LHCN-M2 (cell line): ENCODE data around the gene SV2B. TPM values are rescaled to one million over a fixed set of nuclear protein-coding genes. Genes with fewer than 3 reads are reported as not detected.
"Not testable (repeated sequence)": the region's sequence is repeated elsewhere in the genome, so short reads cannot be mapped to it uniquely, and the experiment has no call there.

Experiments
- DNase-seq: peaks from one replicate; pipeline ENCODE4 v3.0.0-alpha.2; 2012; ENCODE audit warnings: low read depth
- polyA plus RNA-seq: library from polyadenylated mRNA; unstranded; fragments of >200 nt; gene quantifications from one replicate; pipeline ENCODE4 v1.2.1, GENCODE V29; 2012; ENCODE audit warnings: missing spikeins
- total RNA-seq: library from RNA; depleted of rRNA; stranded (reverse); fragments of >200 nt; gene quantifications from 2 replicates; pipeline ENCODE4 v1.2.3, GENCODE V29; 2014; rRNA removed

Gene SV2B, protein sequence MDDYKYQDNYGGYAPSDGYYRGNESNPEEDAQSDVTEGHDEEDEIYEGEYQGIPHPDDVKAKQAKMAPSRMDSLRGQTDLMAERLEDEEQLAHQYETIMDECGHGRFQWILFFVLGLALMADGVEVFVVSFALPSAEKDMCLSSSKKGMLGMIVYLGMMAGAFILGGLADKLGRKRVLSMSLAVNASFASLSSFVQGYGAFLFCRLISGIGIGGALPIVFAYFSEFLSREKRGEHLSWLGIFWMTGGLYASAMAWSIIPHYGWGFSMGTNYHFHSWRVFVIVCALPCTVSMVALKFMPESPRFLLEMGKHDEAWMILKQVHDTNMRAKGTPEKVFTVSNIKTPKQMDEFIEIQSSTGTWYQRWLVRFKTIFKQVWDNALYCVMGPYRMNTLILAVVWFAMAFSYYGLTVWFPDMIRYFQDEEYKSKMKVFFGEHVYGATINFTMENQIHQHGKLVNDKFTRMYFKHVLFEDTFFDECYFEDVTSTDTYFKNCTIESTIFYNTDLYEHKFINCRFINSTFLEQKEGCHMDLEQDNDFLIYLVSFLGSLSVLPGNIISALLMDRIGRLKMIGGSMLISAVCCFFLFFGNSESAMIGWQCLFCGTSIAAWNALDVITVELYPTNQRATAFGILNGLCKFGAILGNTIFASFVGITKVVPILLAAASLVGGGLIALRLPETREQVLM
- not detected in 2 replicates for total RNA-seq
- not detected for polyA plus RNA-seq

GRCh38 chr15:91099995-91100813, at the start of gene SV2B:
Gene SV2B (plus strand): TSS chr15:91100257. CDS start chr15:91226264, 126,007 bp downstream.
- DNase-seq: no peak

- DNase-seq: no peak
Measured at GRCh38 chr15:91051248-91051647, 48.8 kb upstream of the SV2B start.

- no peak for DNase-seq
Measured at GRCh38 chr15:91054816-91055215, 45.2 kb upstream of the SV2B start.

GRCh38 chr15:91055548-91056331, 44.3 kb upstream of the SV2B start:
- DNase-seq: peak; percentile 80

- no peak for DNase-seq
Measured at GRCh38 chr15:91061230-91061629, 38.8 kb upstream of the SV2B start.

- DNase-seq: no peak
Measured at GRCh38 chr15:91061997-91062396, 38.1 kb upstream of the SV2B start.

- no peak for DNase-seq
Measured at GRCh38 chr15:91065505-91065904, 34.6 kb upstream of the SV2B start.

- DNase-seq: peak; percentile 17
Measured at GRCh38 chr15:91067036-91067435, 33.0 kb upstream of the SV2B start.

- DNase-seq: no peak
Measured at GRCh38 chr15:91068436-91068835, 31.6 kb upstream of the SV2B start.

GRCh38 chr15:91068966-91069365, 31.1 kb upstream of the SV2B start:
- DNase-seq: no peak

DNA sequence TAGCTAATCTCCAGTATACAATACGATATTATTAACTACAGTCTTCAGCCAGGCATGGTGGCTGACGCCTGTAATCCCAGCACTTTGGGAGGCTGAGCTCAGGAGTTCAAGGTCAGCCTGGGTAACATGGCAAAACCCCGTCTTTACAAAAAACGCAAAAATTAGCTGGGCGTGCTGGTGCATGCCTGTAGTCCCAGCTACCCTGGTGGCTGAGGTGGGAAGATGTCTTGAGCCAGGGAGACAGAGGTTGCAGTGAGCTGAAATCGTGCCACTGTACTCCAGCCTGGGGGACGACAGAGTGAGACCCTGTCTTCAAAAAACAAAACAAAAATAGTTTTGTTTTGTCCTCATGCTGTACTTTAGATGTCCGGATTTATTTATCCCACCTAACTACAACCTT, 29.2 kb upstream of the SV2B start:
- no peak for DNase-seq

DNA sequence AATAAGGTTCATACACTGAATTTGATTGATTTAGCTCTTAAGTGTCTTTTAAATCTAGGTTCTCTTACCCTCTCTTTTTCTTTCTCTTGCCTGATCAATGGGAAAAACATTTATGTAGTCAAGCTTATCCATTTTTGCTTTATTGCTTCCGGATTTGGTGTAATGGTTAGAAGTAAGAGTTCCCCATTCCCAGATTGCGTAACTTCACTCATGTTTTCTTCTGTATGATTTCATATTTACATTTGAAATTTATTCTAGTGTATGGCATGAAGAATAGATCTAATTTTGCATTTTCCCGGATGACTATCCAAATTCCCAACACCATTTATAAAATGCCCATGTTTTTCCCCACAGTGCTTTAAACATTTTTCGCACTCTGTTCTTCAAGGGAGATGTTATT, 27.9 kb upstream of the SV2B start:
- no peak for DNase-seq

DNA sequence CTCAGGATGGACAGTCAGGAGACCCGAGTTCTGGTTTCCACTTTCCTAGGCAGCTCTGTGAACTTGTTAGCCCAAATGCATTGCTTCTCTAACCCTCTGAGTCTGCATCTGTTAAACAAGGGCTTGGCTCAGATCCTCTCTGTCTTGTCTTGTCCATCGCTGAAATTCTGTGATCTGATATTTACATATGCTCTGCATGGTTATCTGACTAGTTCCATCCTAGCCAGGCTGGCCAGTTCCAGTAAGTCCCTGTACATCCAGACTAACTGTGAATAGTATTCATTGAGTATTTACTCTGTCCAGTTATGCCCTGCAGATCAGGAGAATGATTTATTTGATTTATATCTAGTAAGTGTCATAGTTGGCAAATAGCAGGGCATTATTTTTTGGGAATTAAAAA, 27.0 kb upstream of the SV2B start:
- DNase-seq: no peak

DNA sequence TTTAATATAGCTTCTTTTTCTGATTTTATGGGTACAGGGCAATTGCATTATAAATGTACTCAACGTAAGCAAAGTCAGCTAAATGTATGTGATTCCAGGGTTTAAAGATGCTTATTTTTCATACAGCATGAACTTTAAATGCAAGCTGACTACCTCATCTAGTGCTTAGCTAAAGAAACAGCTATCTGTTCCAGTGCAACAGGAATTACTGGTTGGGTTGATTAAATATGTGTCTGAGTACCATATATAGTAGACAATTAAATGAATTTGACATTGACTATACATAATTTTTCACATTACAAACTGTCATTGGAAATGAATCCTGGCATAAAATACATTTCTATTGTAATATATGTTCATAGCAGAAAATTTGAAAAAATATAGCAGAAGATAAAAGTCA, 26.3 kb upstream of the SV2B start:
- DNase-seq: no peak

GRCh38 chr15:91075739-91076138, 24.3 kb upstream of the SV2B start:
- DNase-seq: no peak

DNA sequence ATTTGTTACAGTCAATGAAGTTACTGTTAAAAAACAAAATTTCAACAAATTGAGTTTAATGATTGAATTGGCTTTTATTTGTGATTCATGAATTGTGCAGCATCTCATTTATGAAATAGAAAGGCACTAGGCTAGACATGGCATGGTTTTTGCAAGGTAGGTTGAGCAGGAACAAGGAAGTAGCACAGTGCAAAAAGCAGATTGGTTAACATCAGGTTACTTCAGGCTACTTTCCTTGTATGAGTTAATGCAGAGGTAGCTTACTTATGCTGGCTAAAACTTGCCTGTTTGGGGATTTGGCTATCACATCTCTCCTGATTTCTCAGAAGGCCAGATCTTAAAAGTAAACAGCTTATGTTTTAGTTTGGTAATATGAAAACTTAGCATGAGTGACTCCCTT, 23.0 kb upstream of the SV2B start:
- no peak for DNase-seq

DNA sequence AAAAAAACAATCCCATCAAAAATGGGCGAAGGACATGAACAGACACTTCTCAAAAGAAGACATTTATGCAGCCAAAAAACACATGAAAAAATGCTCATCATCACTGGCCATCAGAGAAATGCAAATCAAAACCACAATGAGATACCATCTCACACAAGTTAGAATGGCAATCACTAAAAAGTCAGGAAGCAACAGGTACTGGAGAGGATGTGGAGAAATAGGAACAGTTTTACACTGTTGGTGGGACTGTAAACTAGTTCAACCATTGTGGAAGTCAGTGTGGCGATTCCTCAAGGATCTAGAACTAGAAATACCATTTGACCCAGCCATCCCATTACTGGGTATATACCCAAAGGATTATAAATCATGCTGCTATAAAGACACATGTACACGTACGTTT, 6.2 kb upstream of the SV2B start:
- not testable (repeated sequence) for DNase-seq

GRCh38 chr15:91098451-91098850, 1.6 kb upstream of the SV2B start:
- DNase-seq: no peak

DNA sequence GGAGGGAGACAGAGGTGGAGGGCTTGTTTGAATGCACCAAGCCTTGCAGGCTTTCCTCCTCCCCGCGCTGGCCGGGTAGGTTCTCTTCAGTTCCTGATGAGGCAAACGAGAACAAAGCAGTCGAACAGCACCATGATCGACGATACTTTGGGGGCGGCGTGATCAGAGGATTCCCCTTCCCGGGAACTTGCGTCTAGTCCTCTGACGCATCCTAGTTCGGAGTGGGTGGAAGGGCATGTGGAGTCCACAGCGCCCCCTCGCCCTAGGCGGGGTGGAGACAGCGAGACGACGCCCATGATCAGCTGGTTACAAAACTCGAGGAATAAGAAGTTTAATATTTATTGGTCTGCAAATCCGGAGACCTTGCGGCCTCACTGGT, 452 bp upstream of the SV2B start:
- DNase-seq: no peak

DNA sequence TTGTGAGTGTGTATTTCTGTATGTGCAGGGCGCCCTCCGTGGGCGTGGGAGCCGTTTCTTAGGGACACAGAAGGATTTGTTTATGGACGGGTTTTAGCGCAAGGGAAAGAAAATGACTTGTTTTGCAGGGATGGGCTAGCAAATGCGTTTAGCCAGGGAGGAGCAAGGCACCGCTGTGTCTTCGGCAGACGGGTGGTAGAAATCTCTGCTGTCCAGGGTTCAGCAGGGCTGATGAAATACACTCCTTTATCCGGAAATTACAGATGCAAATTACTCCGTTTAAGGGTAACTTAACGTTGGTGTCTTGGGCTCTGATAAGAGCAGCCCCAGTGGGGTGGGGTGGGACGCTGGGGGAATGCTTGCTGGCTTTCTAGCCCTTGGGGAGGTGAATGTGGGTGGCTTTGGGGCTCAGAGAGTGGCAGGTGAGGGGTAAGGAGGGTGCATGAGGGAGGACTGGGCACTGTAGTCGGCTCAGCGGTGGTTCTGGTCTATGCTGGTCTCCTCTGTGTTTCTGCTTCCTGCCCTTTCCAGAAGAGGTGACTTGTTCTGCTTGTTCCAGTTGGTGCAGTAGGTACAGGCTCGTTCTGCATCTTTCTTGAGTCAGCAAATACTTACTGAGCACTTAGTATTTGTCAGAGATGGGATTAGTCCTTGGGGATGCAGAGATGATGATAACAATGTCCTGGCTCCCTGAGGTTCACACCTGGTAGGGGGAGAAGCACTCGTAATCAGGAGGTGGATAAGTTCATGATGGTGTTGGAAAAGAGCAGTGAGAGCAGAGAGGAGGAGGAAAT, 954 bp downstream of the SV2B start:
- DNase-seq: no peak

- no peak for DNase-seq
Measured at GRCh38 chr15:91101608-91101920, 1.5 kb downstream of the SV2B start.
